ENCODE data around the gene RCAN2. TPM values are rescaled to one million over a fixed set of nuclear protein-coding genes. Genes with fewer than 3 reads are reported as not detected.

Gene RCAN2
- total RNA-seq, 1 experiment from 2014 or later, result 3.7 TPM

GRCh38 chr6:46276576-46277142 lies 214.6 kb downstream of the RCAN2 start:
- Mint-ChIP-seq H3K36me3 (ENCODE audit: insufficient read depth, unreplicated experiment) (no peaks in the 10 kb centered on the region), H3K9me3 (ENCODE audit: low read depth, unreplicated experiment) (no peaks in the 10 kb centered on the region), H3K27me3 (ENCODE audit: unreplicated experiment) (peaks cover 30% of the 10 kb centered on the region), H3K4me3 (ENCODE audit: low read depth, unreplicated experiment) (no peak overlapping the region), H3K27ac (ENCODE audit: unreplicated experiment) (no peak overlapping the region), H3K4me1 (ENCODE audit: low read depth, unreplicated experiment) (no peaks in the 10 kb centered on the region)
- no TSS peak for BruUV-seq (replicated peaks)
- CTCF ChIA-PET, result interaction anchor here (1.0 kb wide), 1 partner anchor 20 kb away, joined by 3 read pairs; no protein-coding TSS in a partner anchor
- no peak for TF ChIP-seq CTCF (IDR thresholded peaks at IDR 0.05; ENCODE audit: unreplicated experiment)
- intact Hi-C loops (cut with micrococcal nuclease; ENCODE audit: unreplicated experiment), result no loop called here
- DNase-seq, result no peak

GRCh38 chr6:46274502-46274901 lies 216.7 kb downstream of the RCAN2 start:
- H3K27me3 Mint-ChIP-seq (ENCODE audit: unreplicated experiment), result peaks cover 10% of the 10 kb centered on the region
- DNase-seq, result no peak
- CTCF ChIA-PET, result no interaction called here
- no TSS peak for BruUV-seq (replicated peaks)
- H3K4me1 Mint-ChIP-seq (ENCODE audit: low read depth, unreplicated experiment), result no peaks in the 10 kb centered on the region
- no peaks in the 10 kb centered on the region for H3K36me3 Mint-ChIP-seq (ENCODE audit: insufficient read depth, unreplicated experiment)
- H3K9me3 Mint-ChIP-seq (ENCODE audit: low read depth, unreplicated experiment), result no peaks in the 10 kb centered on the region
- H3K27ac Mint-ChIP-seq (ENCODE audit: unreplicated experiment), result no peak overlapping the region
- TF ChIP-seq CTCF (IDR thresholded peaks at IDR 0.05; ENCODE audit: unreplicated experiment), result no peak
- intact Hi-C loops (cut with micrococcal nuclease; ENCODE audit: unreplicated experiment), result no loop called here
- H3K4me3 Mint-ChIP-seq (ENCODE audit: low read depth, unreplicated experiment), result no peak overlapping the region

GRCh38 chr6:46273911-46274310 lies 217.3 kb downstream of the RCAN2 start:
- no peak overlapping the region for H3K4me3 Mint-ChIP-seq (ENCODE audit: low read depth, unreplicated experiment)
- H3K4me1 Mint-ChIP-seq (ENCODE audit: low read depth, unreplicated experiment), result no peaks in the 10 kb centered on the region
- no peak for DNase-seq
- BruUV-seq (replicated peaks), result no TSS peak
- CTCF ChIA-PET, result interaction anchor here (0.7 kb wide), 2 partner anchors 18 to 161 kb away, joined by 3 read pairs; no protein-coding TSS in a partner anchor
- no peak overlapping the region for H3K27ac Mint-ChIP-seq (ENCODE audit: unreplicated experiment)
- TF ChIP-seq CTCF (IDR thresholded peaks at IDR 0.05; ENCODE audit: unreplicated experiment), result no peak
- no peaks in the 10 kb centered on the region for H3K36me3 Mint-ChIP-seq (ENCODE audit: insufficient read depth, unreplicated experiment)
- H3K9me3 Mint-ChIP-seq (ENCODE audit: low read depth, unreplicated experiment), result no peaks in the 10 kb centered on the region
- peaks cover 4% of the 10 kb centered on the region for H3K27me3 Mint-ChIP-seq (ENCODE audit: unreplicated experiment)
- intact Hi-C loops (cut with micrococcal nuclease; ENCODE audit: unreplicated experiment), result no loop called here

- Mint-ChIP-seq H3K27ac (ENCODE audit: unreplicated experiment) (no peak overlapping the region), H3K4me1 (ENCODE audit: low read depth, unreplicated experiment) (no peaks in the 10 kb centered on the region), H3K9me3 (ENCODE audit: low read depth, unreplicated experiment) (no peaks in the 10 kb centered on the region), H3K36me3 (ENCODE audit: insufficient read depth, unreplicated experiment) (no peaks in the 10 kb centered on the region), H3K4me3 (ENCODE audit: low read depth, unreplicated experiment) (no peak overlapping the region), H3K27me3 (ENCODE audit: unreplicated experiment) (no peaks in the 10 kb centered on the region)
- CTCF ChIA-PET, result interaction anchor here (0.6 kb wide), 1 partner anchor 42 kb away, joined by 4 read pairs; no protein-coding TSS in a partner anchor
- TF ChIP-seq CTCF (IDR thresholded peaks at IDR 0.05; ENCODE audit: unreplicated experiment), result no peak
- intact Hi-C loops (cut with micrococcal nuclease; ENCODE audit: unreplicated experiment), result no loop called here
- no peak for DNase-seq
- BruUV-seq (replicated peaks), result no TSS peak
Observed at GRCh38 chr6:46271728-46272127, 219.5 kb downstream of the RCAN2 start.

Measured in Calu3 (cell line).